Mesenteric fat pad (tissue), 1 donor: Measurements from ENCODE around the gene ASL. TPM values are rescaled to one million over a fixed set of nuclear protein-coding genes. Genes with fewer than 3 reads are reported as not detected.
"Not testable (repeated sequence)": the region's sequence is repeated elsewhere in the genome, so short reads cannot be mapped to it uniquely, and the experiment has no call there.

ENCODE experiments used
- DNase-seq: peaks from one replicate; pipeline ENCODE4 v3.0.0-alpha.2; 2020; ENCODE audit warnings: low spot score
- total RNA-seq: library from RNA; stranded (reverse); fragmentation: NEBNext Ultra II Directional; extraction: Animal tissue kit (Norgen Biotek cat#: 25700); gene quantifications from one replicate; pipeline ENCODE4 v1.2.1, GENCODE V29; 2021
- donor health status: DM: yes; HTN: yes; CAD: no.

The ASL gene
- total RNA-seq, 1 donor from 2014 or later = 24.3 TPM

DNA sequence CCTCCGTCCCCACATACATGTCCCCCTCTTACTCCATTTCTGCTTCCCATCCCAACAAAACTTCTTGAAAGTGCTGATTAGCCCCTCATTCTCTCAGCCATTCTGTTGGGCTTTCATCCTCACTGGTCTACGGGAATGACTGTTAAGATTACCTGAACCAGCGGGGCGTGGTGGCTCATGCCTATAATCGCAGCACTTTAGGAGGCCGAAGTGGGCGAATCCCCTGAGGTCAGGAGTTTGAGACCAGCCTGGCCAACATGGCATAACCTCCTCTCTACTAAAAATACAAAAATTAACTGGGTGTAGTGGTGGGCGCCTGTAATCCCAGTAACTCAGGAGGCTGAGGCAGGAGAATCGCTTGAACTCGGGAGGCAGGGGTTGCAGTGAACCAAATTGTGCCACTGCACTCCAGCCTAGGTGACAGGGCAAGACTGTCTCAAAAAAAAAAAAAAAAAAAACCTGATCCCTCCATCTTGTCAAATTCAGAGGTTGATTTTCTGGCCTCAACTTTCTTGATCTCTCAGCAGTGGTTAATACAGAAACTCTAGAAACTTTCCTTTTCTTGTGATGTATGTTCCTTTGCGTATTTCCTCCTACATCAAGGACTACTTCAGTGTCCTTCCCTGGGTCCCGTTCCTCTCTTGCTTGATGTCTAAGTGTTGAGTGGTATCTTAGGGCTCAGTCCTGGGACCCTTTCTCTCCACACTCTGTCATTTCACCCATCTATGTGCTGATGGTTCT, 41.2 kb downstream of the ASL start:
- peak; percentile 74 for DNase-seq

DNA sequence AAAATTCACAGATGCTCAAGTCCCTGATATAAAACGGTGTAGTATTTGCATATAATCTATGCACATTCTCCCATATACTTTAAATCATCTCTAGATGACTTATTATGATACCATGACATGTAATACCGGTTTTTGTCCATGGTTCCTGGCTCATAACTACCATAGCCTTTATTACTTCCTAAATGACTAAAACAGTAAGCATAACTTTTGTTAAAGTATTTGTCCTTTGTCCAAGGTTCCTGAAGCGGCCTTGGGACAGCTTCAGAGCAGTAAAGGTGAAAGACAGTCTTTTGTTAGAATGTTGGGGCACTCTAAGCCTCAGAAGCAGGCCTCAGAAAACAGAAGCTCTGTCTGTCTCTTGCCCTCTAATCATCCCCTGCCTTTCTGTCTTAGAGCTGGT, 43.0 kb downstream of the ASL start:
- no peak for DNase-seq

DNA sequence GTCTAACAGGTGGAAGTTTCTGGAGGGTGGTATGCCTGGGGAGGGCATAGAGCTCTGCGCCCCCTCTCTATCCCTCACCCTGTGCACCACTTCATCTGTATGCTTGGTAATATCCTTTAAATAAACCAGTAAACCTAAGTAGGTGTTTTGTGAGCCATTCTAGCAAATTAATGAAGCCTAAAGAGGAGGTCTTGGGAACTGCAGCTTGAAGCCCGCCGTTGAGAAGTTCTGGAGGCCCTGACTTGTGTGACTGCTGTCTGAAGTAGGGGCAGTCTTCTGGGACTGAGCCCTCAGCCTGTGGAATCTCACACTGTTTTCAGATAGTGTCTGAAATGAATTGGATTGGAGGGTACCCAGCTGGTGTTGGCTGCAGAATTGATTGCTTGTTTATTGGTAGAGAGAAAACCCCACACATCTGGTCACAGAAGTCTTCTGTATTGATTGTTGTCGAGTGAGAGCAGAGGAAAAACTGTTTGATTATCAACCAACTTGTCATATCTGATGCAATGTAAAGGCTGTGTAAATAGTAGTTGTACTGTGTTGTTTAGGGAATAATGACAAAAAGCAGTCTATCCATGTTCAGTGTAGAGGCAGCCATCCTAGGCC, 43.7 kb downstream of the ASL start:
- DNase-seq = peak; percentile 12

DNA sequence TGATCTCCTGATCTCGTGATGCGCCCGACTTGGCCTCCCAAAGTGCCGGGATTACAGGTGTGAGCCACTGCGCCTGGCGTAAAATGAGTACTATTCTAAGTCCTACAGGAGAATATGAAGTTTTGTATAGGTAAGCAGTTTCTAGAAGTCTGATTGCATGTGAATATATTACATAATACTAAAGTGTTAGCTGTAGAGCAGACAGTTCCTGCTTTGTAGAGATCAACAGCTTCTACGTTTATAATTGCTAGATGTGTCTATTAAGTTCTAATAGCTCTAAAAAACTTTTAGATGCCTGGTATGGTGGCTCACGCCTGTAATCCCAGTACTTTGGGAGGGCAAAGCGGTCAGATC, 47.5 kb downstream of the ASL start:
- DNase-seq = peak; percentile 45

DNA sequence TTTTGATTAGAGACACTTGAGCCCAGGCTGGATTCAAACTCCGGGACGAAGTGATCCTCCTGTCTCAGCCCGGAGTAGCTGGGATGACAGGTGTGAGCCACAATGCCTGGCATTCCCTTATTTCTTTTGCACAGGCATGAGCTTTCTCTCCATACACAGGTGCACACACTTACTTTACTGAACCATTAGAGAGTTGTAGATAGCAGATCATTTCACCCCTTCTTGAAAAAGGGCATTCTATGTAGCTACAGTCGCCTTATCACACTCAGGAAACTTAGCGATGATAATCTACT, 48.9 kb downstream of the ASL start:
- not testable (repeated sequence) for DNase-seq

DNA sequence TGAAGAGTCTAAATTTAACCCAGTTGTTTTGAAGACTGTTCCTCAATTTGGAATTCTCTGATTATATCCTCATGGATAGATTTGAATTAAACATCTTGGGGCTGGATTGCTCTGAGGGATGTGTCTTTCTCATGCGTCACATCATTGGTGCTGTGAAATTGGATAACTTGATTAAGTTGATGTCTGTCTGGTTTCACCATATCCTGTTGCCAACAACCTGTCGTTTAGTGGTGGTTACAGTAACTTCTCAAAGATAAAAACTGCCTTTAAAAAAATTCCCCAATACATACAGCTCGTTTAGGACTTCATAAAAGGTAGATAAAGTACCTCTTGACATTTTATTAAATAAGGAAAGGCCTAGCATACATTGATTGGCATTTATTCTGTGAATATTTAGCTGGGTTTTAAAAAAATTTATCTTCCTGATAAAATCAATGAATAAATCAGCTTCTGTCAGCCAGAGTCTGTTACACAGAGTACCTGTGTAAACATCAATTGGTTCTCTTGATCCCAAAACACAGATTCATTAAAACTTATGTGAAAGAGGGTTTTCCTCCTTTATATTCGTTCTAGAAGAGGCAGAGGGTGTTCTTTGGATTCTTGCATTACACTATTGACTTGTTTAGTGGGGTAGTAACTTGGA, 49.6 kb downstream of the ASL start:
- DNase-seq = no peak

DNA sequence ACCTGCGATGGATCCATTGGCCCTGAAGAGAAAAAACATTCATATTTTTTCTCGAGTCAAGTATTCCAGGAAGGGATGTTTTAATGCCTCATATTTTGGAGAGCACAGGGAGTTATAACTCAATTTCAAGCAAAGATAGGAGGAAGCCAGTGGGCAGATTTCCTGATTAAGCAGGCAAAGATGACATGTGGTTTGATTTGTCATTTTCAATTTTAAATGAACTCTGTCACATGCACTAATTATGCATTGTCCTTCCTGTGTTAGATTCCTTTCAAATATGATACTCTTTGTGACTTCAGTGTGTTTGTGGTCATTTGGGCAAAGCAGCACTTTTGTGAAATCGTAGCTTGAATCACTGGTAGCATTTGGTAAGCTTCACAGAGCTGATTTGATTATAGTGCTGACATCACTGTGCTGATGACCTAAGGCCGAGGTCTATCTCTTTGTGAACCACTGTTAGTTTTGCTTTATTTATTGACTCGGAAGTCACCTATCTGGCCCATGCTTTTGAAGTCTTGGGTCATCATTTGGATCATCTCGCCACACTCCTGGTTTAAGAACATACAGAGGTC, 50.2 kb downstream of the ASL start:
- DNase-seq = not testable (repeated sequence)

DNA sequence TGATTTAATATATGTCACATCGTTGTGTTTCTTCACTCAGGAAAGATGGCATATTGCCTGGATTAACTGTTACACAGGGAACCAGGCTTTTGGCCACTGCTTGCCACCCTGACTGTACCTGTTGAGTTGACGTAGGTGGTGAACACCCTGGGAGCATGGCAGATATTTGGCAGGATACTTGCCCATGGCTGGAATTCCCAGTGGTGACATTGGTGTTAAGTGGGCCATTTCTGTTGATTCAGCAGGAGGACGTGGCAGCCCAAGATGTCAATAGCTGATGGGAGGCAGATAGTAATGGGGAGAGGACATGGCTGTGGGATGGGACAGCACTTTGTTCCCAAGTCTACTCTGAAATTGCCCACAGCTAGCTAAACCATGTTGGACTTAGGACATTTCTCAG, 51.6 kb downstream of the ASL start:
- not testable (repeated sequence) for DNase-seq

DNA sequence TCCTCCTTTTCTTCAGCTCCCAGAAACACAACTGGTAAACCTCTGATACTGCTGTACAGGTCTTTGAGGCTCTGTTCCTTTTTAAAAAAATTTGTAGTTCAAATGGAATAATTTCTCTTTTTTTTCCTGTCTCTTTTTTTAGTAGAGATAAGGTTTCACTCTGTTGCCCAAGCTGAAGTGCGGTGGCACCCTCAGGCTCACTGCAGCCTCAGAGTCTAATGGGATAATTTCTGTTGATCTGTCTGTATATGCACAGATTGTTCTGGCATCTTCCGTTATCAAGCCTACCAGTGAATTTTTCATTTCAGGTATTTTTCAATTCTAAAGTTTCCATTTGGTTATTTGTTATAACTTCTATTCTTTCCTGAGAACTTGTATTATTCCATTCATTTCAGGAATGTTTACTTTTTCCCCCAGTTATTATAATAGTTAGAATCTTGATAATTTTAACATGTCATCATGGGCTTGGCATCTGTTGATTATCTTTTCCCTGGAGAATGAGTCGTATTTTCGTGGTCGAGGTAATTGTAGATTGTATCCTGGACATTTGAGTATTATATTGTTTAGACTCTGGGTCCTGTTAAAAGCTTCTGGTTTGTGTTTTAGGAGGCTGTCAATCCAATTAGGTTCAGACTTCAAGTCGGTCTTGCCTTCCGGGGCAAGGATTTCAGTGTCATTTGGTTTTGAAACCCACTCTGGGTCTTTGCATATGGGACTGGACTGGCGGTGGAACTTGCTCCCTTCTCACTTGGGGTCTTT, 63.6 kb downstream of the ASL start:
- no peak for DNase-seq

DNA sequence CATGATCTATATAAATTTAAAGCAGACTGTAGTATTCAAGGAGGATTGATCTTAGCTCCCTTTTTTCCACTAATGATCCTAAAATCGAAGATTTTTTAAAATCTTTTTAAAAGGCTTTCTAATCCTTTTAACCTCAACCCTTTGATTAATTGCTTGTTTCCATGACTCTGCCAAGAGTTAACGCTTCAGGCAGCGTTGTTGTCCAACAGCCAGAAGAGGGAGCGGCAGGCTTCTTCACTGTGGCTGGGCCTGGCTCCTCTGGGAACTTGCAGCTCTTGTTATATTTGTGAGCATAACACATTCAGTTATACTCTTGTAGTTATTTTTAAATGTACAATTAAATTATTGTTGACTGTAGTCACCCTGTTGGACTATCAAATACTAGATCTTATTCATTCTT, 65.3 kb downstream of the ASL start:
- no peak for DNase-seq

DNA sequence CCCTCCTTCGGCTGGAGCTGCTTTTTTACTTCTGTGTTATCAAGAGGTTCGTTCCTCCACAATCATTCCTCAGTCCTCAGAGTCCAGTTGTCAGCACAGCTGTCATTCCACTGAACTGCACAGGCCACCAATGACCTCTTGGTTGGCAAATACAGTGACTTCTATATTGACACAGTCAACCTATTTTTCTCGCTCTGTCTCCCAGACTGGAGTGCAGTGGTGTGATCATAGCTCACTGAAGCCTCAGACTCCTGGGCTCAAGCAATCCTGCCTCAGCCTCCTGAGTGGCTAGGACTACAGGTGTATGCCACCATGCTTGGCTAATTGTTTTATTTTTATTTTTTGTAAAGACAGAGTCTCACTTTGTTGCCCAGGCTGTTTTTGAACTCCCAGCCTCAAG, 66.7 kb downstream of the ASL start:
- DNase-seq = no peak

DNA sequence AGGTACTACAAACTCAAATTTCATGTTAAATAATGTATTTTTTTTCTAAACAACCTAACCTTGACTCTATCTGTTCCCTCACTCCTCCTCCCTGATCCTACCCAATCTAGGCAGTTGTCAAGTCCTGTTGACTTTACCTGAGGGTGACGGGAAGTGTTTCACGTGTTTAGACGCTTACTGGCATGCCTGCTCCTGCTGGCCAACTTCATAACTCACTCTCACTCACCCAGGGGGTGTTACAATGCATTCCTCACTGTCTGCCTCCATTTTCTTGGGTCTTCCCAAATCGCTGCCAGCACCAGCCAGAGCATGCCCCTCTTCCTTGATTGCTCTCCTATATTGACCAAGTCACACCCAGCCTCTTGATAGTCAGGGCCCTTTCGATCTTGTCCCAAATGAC, 67.4 kb downstream of the ASL start:
- no peak for DNase-seq

Other genes with a start within 250 kb of the ASL start
- gene VKORC1L1, start 202.7 kb upstream of the ASL start, total RNA-seq = 147 TPM
- gene GUSB, start 93.6 kb upstream of the ASL start, total RNA-seq = 35.7 TPM
- 29.1 TPM for gene CRCP, start 39.0 kb downstream of the ASL start, total RNA-seq
- gene TPST1, start 129.5 kb downstream of the ASL start, total RNA-seq = 21.8 TPM